HepG2 (cell line): Measurements from ENCODE around the gene PSMG3. TPM values are rescaled to one million over a fixed set of nuclear protein-coding genes. Genes with fewer than 3 reads are reported as not detected.
A peak's percentile ranks its signal among the peaks of the same experiment; 100 is the strongest.

Experiments
- ADNP ChIP-seq: sonication (generic); formaldehyde crosslinking; IDR thresholded peaks from 2 replicates; pipeline ENCODE4 v1.4.0; 2020; ENCODE audit warnings: missing genetic modification reagents
- BORCS8-MEF2B ChIP-seq: sonication (generic); formaldehyde crosslinking; IDR thresholded peaks from 2 replicates; pipeline ENCODE4 v1.8.0; 2022; ENCODE audit warnings: mild to moderate bottlenecking, missing genetic modification reagents
- FOSL1 ChIP-seq: sonication (generic); formaldehyde crosslinking; IDR thresholded peaks from 2 replicates; pipeline ENCODE4 v1.9.0; 2021; ENCODE audit warnings: missing genetic modification reagents, borderline replicate concordance
- KMT2B ChIP-seq: IDR thresholded peaks from 2 replicates; pipeline ENCODE4 v1.6.1; 2016; ENCODE audit warnings: missing genetic modification reagents, missing compliant biosample characterization
- MED13 ChIP-seq: sonication (generic); formaldehyde crosslinking; IDR thresholded peaks from 2 replicates; pipeline ENCODE4 v1.5.0; 2020; ENCODE audit warnings: missing genetic modification reagents
- NFIC ChIP-seq: IDR thresholded peaks from 2 replicates; pipeline ENCODE4 v1.6.1; 2012; ENCODE audit warnings: mild to moderate bottlenecking, low read length, inconsistent platforms
- RBM39 ChIP-seq: fragments of 200-400 bp; formaldehyde crosslinking; IDR thresholded peaks from one replicate; pipeline ENCODE4 v1.6.1; 2018; ENCODE audit warnings: antibody characterized with exemption, mild to moderate bottlenecking, low read depth, low read length; ENCODE audit not compliant: poor library complexity, severe bottlenecking
- RNF2 ChIP-seq: fragments of 450-650 bp; conservative IDR thresholded peaks from 2 replicates; pipeline ENCODE4 v1.6.1; 2016; ENCODE audit warnings: low read depth
- RORA ChIP-seq: sonication (generic); formaldehyde crosslinking; IDR thresholded peaks from 2 replicates; pipeline ENCODE4 v1.5.0; 2020; ENCODE audit warnings: mild to moderate bottlenecking, missing genetic modification reagents, moderate library complexity
- SAFB2 ChIP-seq: sonication (generic); formaldehyde crosslinking; IDR thresholded peaks from 2 replicates; pipeline ENCODE4 v1.5.1; 2020; ENCODE audit warnings: missing genetic modification reagents, low read depth, mild to moderate bottlenecking, borderline replicate concordance
- SOX5 ChIP-seq: IDR thresholded peaks from 2 replicates; pipeline ENCODE4 v1.6.1; 2016; ENCODE audit warnings: borderline replicate concordance
- SP5 ChIP-seq: IDR thresholded peaks from 2 replicates; pipeline ENCODE4 v1.6.1; 2016; ENCODE audit warnings: low read depth, borderline replicate concordance
- SSRP1 ChIP-seq: IDR thresholded peaks from 2 replicates; pipeline ENCODE4 v1.6.1; 2016; ENCODE audit warnings: control low read depth
- TMF1 ChIP-seq: sonication (generic); formaldehyde crosslinking; IDR thresholded peaks from 2 replicates; pipeline ENCODE4 v1.8.1; 2022; ENCODE audit warnings: low read depth, missing genetic modification reagents
- YY1 ChIP-seq: IDR thresholded peaks from 2 replicates; pipeline ENCODE4 v1.6.1; 2011; ENCODE audit warnings: low read length, low read depth, moderate library complexity, mild to moderate bottlenecking; ENCODE audit not compliant: insufficient read depth, insufficient replicate concordance
- ZKSCAN5 ChIP-seq: sonication (generic); formaldehyde crosslinking; IDR thresholded peaks from 2 replicates; pipeline ENCODE4 v1.5.1; 2020; ENCODE audit warnings: mild to moderate bottlenecking, missing genetic modification reagents
- ZNF251 ChIP-seq: sonication (generic); formaldehyde crosslinking; IDR thresholded peaks from 2 replicates; pipeline ENCODE4 v1.9.0; 2021; ENCODE audit warnings: mild to moderate bottlenecking, missing genetic modification reagents
- ZNF30 ChIP-seq: sonication (generic); formaldehyde crosslinking; IDR thresholded peaks from 2 replicates; pipeline ENCODE4 v1.5.0; 2020; ENCODE audit warnings: mild to moderate bottlenecking, missing genetic modification reagents
- ZNF382 ChIP-seq: sonication (generic); formaldehyde crosslinking; IDR thresholded peaks from 2 replicates; pipeline ENCODE4 v1.5.0; 2020; ENCODE audit warnings: missing genetic modification reagents, mild to moderate bottlenecking, borderline replicate concordance
- ZNF567 ChIP-seq: sonication (generic); formaldehyde crosslinking; IDR thresholded peaks from 2 replicates; pipeline ENCODE4 v1.8.1; 2023; ENCODE audit warnings: mild to moderate bottlenecking, missing genetic modification reagents, borderline replicate concordance
- polyA plus RNA-seq, 8 experiments: library from polyadenylated mRNA; depleted of rRNA in 3 of 8; stranded (reverse) in 7 of 8; unstranded in 1 of 8; fragments of >200 nt; fragmentation: Illumina TruSeq in 4 of 8; extraction: Trizol in 4 of 8; gene quantifications; 2 replicates each; pipeline versions ENCODE4 v1.2.1 to v1.2.3, GENCODE V29; 2011 to 2016; ENCODE audit warnings: low read depth in 4 of 8, missing spikeins in 1 of 8, mixed read lengths in 1 of 8; ENCODE audit not compliant: insufficient read depth in 1 of 8
- total RNA-seq, 5 experiments: library from RNA; depleted of rRNA; stranded (reverse); fragments of >200 nt; fragmentation: Illumina TruSeq; extraction: Trizol; gene quantifications; 2 replicates each; pipeline ENCODE4 v1.2.3, GENCODE V29; 2016; ENCODE audit warnings: low read depth in 1 of 5
- TF ChIP-seq, protein P1 (sequence below): sonication (generic); formaldehyde crosslinking; IDR thresholded peaks from 2 replicates; pipeline ENCODE4 v1.8.1; 2023; ENCODE audit warnings: mild to moderate bottlenecking, missing genetic modification reagents
- TF ChIP-seq, protein P2 (sequence below): sonication (generic); formaldehyde crosslinking; IDR thresholded peaks from 2 replicates; pipeline ENCODE4 v1.4.0; 2020; ENCODE audit warnings: missing genetic modification reagents, low read depth, mild to moderate bottlenecking, borderline replicate concordance
- TF ChIP-seq, protein P3 (sequence below): sonication (generic); formaldehyde crosslinking; IDR thresholded peaks from 2 replicates; pipeline ENCODE4 v1.4.0; 2020; ENCODE audit warnings: missing genetic modification reagents, borderline replicate concordance
- TF ChIP-seq, protein P4 (sequence below): sonication (generic); formaldehyde crosslinking; IDR thresholded peaks from 2 replicates; pipeline ENCODE4 v1.5.1; 2020; ENCODE audit warnings: mild to moderate bottlenecking, missing genetic modification reagents

The PSMG3 gene
- total and polyA plus RNA-seq, 2 of the 13 experiments (the other 11 are each of a cell fraction or from before 2014, with no cell fraction given): 29.6 to 48.4 TPM

DNA sequence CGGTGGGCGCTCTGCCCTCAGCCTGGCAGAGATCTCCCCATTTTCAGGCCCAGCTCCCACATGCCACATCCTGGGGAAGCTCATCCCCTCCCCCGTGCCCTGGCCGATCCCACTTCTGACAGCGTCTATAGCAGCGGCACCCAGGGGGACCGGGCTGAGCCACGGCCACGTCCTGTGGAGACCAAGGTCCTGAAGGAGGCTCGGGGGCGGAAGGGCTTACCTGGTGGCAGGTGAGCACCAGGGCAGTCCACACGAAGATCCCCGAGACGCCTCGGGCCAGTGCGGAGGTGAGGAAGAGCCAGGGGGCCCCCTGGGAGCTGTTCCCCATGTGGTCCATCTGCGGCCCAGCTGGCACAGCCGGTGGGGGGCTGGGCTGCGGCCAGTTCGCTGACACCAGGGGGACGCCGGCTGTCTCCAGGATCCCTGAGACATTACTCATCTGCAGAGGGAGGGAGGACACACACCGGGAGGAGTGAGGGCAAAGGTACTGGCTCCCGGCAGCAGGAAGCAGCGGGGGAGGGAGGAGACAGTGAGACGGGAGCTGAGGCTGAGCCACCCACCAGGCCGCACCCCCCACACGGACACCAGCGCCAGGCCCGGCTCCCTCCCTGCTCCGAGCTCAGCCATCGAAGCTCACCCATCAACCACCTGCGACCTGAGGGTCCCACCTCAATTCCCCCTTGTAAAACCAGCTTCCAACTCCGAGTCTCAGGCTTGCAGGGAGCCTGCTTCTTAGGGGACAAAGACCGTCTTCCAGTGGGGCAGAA, 14.6 kb downstream of the PSMG3 start (continued):
- TF ChIP-seq FOSL1 (CRISPR knock-in tag) (peak; percentile 43; the same call in 1 of the 2 replicates), KMT2B (CRISPR knock-in tag) (no peak), ZNF382 (CRISPR knock-in tag) (no peak), ZNF30 (no peak), RNF2 (no peak), NFIC (no peak), YY1 (no peak), RORA (CRISPR knock-in tag) (no peak), SSRP1 (no peak), ZKSCAN5 (CRISPR knock-in tag) (no peak), ADNP (CRISPR knock-in tag) (no peak), TMF1 (CRISPR knock-in tag) (no peak), ZNF567 (no peak), ZNF251 (CRISPR knock-in tag) (no peak), RBM39 (no peak), MED13 (CRISPR knock-in tag) (no peak), SAFB2 (CRISPR knock-in tag) (no peak), SOX5 (CRISPR knock-in tag) (0 out of 2 replicates have a peak, but pooled peaks have one; percentile 16), SP5 (CRISPR knock-in tag) (peak; percentile 60; the same call in 1 of the 2 replicates), BORCS8-MEF2B (CRISPR knock-in tag) (no peak; the same call in 1 of the 2 replicates)
- TF ChIP-seq, protein P1, sequence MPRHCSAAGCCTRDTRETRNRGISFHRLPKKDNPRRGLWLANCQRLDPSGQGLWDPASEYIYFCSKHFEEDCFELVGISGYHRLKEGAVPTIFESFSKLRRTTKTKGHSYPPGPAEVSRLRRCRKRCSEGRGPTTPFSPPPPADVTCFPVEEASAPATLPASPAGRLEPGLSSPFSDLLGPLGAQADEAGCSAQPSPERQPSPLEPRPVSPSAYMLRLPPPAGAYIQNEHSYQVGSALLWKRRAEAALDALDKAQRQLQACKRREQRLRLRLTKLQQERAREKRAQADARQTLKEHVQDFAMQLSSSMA (CRISPR knock-in tag): no peak
- TF ChIP-seq, protein P2, sequence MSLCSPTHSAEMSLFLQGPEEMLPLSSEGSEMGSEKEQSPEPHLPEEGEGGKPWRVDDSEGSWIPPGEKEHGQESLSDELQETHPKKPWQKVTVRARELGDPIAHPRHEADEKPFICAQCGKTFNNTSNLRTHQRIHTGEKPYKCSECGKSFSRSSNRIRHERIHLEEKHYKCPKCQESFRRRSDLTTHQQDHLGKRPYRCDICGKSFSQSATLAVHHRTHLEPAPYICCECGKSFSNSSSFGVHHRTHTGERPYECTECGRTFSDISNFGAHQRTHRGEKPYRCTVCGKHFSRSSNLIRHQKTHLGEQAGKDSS (CRISPR knock-in tag): no peak
- TF ChIP-seq, protein P3, sequence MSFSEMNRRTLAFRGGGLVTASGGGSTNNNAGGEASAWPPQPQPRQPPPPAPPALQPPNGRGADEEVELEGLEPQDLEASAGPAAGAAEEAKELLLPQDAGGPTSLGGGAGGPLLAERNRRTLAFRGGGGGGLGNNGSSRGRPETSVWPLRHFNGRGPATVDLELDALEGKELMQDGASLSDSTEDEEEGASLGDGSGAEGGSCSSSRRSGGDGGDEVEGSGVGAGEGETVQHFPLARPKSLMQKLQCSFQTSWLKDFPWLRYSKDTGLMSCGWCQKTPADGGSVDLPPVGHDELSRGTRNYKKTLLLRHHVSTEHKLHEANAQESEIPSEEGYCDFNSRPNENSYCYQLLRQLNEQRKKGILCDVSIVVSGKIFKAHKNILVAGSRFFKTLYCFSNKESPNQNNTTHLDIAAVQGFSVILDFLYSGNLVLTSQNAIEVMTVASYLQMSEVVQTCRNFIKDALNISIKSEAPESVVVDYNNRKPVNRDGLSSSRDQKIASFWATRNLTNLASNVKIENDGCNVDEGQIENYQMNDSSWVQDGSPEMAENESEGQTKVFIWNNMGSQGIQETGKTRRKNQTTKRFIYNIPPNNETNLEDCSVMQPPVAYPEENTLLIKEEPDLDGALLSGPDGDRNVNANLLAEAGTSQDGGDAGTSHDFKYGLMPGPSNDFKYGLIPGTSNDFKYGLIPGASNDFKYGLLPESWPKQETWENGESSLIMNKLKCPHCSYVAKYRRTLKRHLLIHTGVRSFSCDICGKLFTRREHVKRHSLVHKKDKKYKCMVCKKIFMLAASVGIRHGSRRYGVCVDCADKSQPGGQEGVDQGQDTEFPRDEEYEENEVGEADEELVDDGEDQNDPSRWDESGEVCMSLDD (CRISPR knock-in tag): no peak; the same call in 1 of the 2 replicates
- TF ChIP-seq, protein P4, sequence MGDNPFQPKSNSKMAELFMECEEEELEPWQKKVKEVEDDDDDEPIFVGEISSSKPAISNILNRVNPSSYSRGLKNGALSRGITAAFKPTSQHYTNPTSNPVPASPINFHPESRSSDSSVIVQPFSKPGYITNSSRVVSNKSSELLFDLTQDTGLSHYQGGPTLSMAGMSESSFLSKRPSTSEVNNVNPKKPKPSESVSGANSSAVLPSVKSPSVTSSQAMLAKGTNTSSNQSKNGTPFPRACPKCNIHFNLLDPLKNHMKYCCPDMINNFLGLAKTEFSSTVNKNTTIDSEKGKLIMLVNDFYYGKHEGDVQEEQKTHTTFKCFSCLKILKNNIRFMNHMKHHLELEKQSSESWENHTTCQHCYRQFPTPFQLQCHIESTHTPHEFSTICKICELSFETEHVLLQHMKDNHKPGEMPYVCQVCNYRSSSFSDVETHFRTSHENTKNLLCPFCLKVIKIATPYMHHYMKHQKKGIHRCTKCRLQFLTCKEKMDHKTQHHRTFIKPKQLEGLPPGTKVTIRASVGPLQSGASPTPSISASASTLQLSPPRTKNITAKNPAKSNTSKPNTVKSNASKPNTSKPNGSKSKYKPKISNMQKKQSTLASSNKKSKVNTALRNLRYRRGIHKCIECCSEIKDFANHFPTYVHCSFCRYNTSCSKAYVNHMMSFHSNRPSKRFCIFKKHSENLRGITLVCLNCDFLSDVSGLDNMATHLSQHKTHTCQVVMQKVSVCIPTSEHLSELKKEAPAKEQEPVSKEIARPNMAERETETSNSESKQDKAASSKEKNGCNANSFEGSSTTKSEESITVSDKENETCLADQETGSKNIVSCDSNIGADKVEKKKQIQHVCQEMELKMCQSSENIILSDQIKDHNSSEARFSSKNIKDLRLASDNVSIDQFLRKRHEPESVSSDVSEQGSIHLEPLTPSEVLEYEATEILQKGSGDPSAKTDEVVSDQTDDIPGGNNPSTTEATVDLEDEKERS (CRISPR knock-in tag): no peak
